ENCODE data around the gene RNPEPL1.

The RNPEPL1 gene

DNA sequence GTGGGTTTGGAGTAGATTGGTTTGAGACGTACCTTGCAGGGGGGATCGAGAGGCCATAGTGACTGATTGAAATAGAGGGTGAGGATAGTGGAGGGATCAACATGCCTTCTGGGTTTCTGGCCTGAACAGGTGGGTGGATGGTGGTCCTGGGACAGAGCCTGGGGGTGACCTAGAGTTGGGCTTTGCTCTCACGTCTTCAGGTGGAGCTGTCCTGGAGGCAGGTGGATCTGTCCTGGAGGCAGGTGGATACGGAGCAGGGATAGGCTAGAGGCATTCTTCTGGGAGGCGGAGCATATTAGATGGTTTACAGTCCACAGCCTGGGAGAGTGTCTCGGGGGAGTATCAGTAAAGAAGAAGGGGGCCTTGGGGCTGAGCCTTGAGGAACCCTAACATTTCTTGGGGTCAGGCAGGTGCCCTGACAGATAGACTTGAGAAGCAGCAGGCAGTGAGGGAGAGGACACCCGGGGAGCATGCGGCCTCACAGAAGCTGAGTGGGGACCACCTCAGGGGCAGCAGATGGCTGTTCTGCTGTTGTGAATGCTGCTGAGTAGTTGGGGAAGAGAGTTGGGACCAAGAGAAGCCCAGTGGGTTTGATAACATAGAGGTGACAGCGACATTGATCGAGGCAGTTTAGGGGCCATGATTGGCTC, 19.8 kb downstream of the RNPEPL1 start:
- H3K4me3 ChIP-seq (ENCODE audit: low read length in 2 of 2) = peak overlapping the region in 1 of 2 donors; percentile 90
- H3K27ac ChIP-seq (replicated peaks; ENCODE audit: low read length) = no peak overlapping the region
- no peak overlapping the region for H3K4ac ChIP-seq (ENCODE audit: low read length)
- H2BK120ac ChIP-seq (ENCODE audit: low read depth, low read length) = no peak overlapping the region
- H2BK12ac ChIP-seq (ENCODE audit: low read length) = no peak overlapping the region
- H4K8ac ChIP-seq (ENCODE audit: low read depth, low read length) = no peak overlapping the region
- no peak overlapping the region for H2AFZ ChIP-seq (ENCODE audit: low read length)
- H4K91ac ChIP-seq (ENCODE audit: low read depth, low read length, poor library complexity) = no peak overlapping the region
- peak overlapping the region; percentile 67 for H3K9ac ChIP-seq (ENCODE audit: low read depth, low read length, poor library complexity)
- no peak overlapping the region for H2BK15ac ChIP-seq (ENCODE audit: low read length)
- H3K79me1 ChIP-seq (ENCODE audit: low read depth, low read length) = peaks cover 40% of the 10 kb centered on the region
- H3K4me1 ChIP-seq (ENCODE audit: control insufficient read depth in 2 of 2, insufficient read depth in 1 of 2, low read depth in 1 of 2, low read length in 2 of 2) = peaks cover 15 to 21% of the 10 kb centered on the region in 2 donors
- H3K4me2 ChIP-seq (ENCODE audit: insufficient read depth, low read length, poor library complexity, severe bottlenecking) = peak overlapping the region; percentile 69
- H3K14ac ChIP-seq (ENCODE audit: low read length) = no peak overlapping the region
- no peaks in the 10 kb centered on the region for H3K27me3 ChIP-seq (ENCODE audit: control insufficient read depth in 3 of 3, insufficient read depth in 3 of 3, low read depth in 1 of 3, low read length in 3 of 3)
- H2AK5ac ChIP-seq (ENCODE audit: low read depth, low read length) = no peak overlapping the region
- WGBS, 2 donors (ENCODE audit: extremely low coverage in 2 of 2, insufficient read length in 2 of 2, insufficient replicate concordance in 1 of 2) = no CpG with 5 or more reads among the region's 10 CpGs
- H3K9me3 ChIP-seq (replicated peaks in 1 of 2; ENCODE audit: control insufficient read depth in 2 of 2, insufficient read depth in 1 of 2, low read depth in 1 of 2, low read length in 2 of 2) = no peaks in the 10 kb centered on the region
- H3K23ac ChIP-seq (ENCODE audit: low read depth, low read length, poor library complexity) = peak overlapping the region; percentile 17
- H3K36me3 ChIP-seq (replicated peaks in 1 of 2; ENCODE audit: control insufficient read depth in 2 of 2, insufficient read depth in 2 of 2, low read length in 2 of 2) = peaks cover 20 to 55% of the 10 kb centered on the region in 2 donors
- DNase-seq (ENCODE audit: low spot score) = no peak
- no peak overlapping the region for H2BK5ac ChIP-seq (ENCODE audit: low read length)
- H3K18ac ChIP-seq (ENCODE audit: low read length) = no peak overlapping the region

GRCh38 chr2:240588669-240589068, 20.4 kb downstream of the RNPEPL1 start:
- no peak overlapping the region for H4K8ac ChIP-seq (ENCODE audit: low read depth, low read length)
- no peaks in the 10 kb centered on the region for H3K9me3 ChIP-seq (replicated peaks in 1 of 2; ENCODE audit: control insufficient read depth in 2 of 2, insufficient read depth in 1 of 2, low read depth in 1 of 2, low read length in 2 of 2)
- H3K4me2 ChIP-seq (ENCODE audit: insufficient read depth, low read length, poor library complexity, severe bottlenecking) = no peak overlapping the region
- no peak overlapping the region for H2BK5ac ChIP-seq (ENCODE audit: low read length)
- H3K14ac ChIP-seq (ENCODE audit: low read length) = no peak overlapping the region
- peaks cover 20 to 54% of the 10 kb centered on the region in 2 donors for H3K36me3 ChIP-seq (replicated peaks in 1 of 2; ENCODE audit: control insufficient read depth in 2 of 2, insufficient read depth in 2 of 2, low read length in 2 of 2)
- no peak overlapping the region for H3K4ac ChIP-seq (ENCODE audit: low read length)
- no peak overlapping the region for H3K9ac ChIP-seq (ENCODE audit: low read depth, low read length, poor library complexity)
- WGBS, 2 donors (ENCODE audit: extremely low coverage in 2 of 2, insufficient read length in 2 of 2, insufficient replicate concordance in 1 of 2) = 100% methylated on average over 1 of the region's 4 CpGs; no CpG with 5 or more reads in 1 of the 2 donors
- no peak overlapping the region for H2AFZ ChIP-seq (ENCODE audit: low read length)
- no peak for DNase-seq (ENCODE audit: low spot score)
- H3K23ac ChIP-seq (ENCODE audit: low read depth, low read length, poor library complexity) = no peak overlapping the region
- H2BK15ac ChIP-seq (ENCODE audit: low read length) = no peak overlapping the region
- H2BK120ac ChIP-seq (ENCODE audit: low read depth, low read length) = no peak overlapping the region
- H3K79me1 ChIP-seq (ENCODE audit: low read depth, low read length) = peaks cover 40% of the 10 kb centered on the region
- H3K4me1 ChIP-seq (ENCODE audit: control insufficient read depth in 2 of 2, insufficient read depth in 1 of 2, low read depth in 1 of 2, low read length in 2 of 2) = peaks cover 15 to 21% of the 10 kb centered on the region in 2 donors
- no peak overlapping the region for H2AK5ac ChIP-seq (ENCODE audit: low read depth, low read length)
- no peak overlapping the region for H2BK12ac ChIP-seq (ENCODE audit: low read length)
- peak overlapping the region in 1 of 2 donors; percentile 90 for H3K4me3 ChIP-seq (ENCODE audit: low read length in 2 of 2)
- no peak overlapping the region for H3K18ac ChIP-seq (ENCODE audit: low read length)
- H3K27ac ChIP-seq (replicated peaks; ENCODE audit: low read length) = no peak overlapping the region
- no peaks in the 10 kb centered on the region for H3K27me3 ChIP-seq (ENCODE audit: control insufficient read depth in 3 of 3, insufficient read depth in 3 of 3, low read depth in 1 of 3, low read length in 3 of 3)
- H4K91ac ChIP-seq (ENCODE audit: low read depth, low read length, poor library complexity) = no peak overlapping the region

GRCh38 chr2:240589375-240589774, 21.1 kb downstream of the RNPEPL1 start:
- no peaks in the 10 kb centered on the region for H3K9me3 ChIP-seq (replicated peaks in 1 of 2; ENCODE audit: control insufficient read depth in 2 of 2, insufficient read depth in 1 of 2, low read depth in 1 of 2, low read length in 2 of 2)
- H3K79me1 ChIP-seq (ENCODE audit: low read depth, low read length) = peaks cover 40% of the 10 kb centered on the region
- H2BK120ac ChIP-seq (ENCODE audit: low read depth, low read length) = no peak overlapping the region
- no peak overlapping the region for H4K91ac ChIP-seq (ENCODE audit: low read depth, low read length, poor library complexity)
- H2BK15ac ChIP-seq (ENCODE audit: low read length) = no peak overlapping the region
- DNase-seq (ENCODE audit: low spot score) = no peak
- H4K8ac ChIP-seq (ENCODE audit: low read depth, low read length) = no peak overlapping the region
- peaks cover 20 to 56% of the 10 kb centered on the region in 2 donors for H3K36me3 ChIP-seq (replicated peaks in 1 of 2; ENCODE audit: control insufficient read depth in 2 of 2, insufficient read depth in 2 of 2, low read length in 2 of 2)
- no peak overlapping the region for H2AFZ ChIP-seq (ENCODE audit: low read length)
- no peak overlapping the region for H2BK5ac ChIP-seq (ENCODE audit: low read length)
- H3K18ac ChIP-seq (ENCODE audit: low read length) = no peak overlapping the region
- H3K27me3 ChIP-seq (ENCODE audit: control insufficient read depth in 3 of 3, insufficient read depth in 3 of 3, low read depth in 1 of 3, low read length in 3 of 3) = no peaks in the 10 kb centered on the region
- no peak overlapping the region for H3K9ac ChIP-seq (ENCODE audit: low read depth, low read length, poor library complexity)
- no peak overlapping the region for H2AK5ac ChIP-seq (ENCODE audit: low read depth, low read length)
- no peak overlapping the region for H3K14ac ChIP-seq (ENCODE audit: low read length)
- no peak overlapping the region for H3K4me3 ChIP-seq (ENCODE audit: low read length in 2 of 2)
- H3K27ac ChIP-seq (replicated peaks; ENCODE audit: low read length) = no peak overlapping the region
- H3K4ac ChIP-seq (ENCODE audit: low read length) = no peak overlapping the region
- H3K23ac ChIP-seq (ENCODE audit: low read depth, low read length, poor library complexity) = no peak overlapping the region
- no peak overlapping the region for H2BK12ac ChIP-seq (ENCODE audit: low read length)
- no peak overlapping the region for H3K4me2 ChIP-seq (ENCODE audit: insufficient read depth, low read length, poor library complexity, severe bottlenecking)
- no CpG with 5 or more reads among the region's 14 CpGs for WGBS, 2 donors (ENCODE audit: extremely low coverage in 2 of 2, insufficient read length in 2 of 2, insufficient replicate concordance in 1 of 2)
- H3K4me1 ChIP-seq (ENCODE audit: control insufficient read depth in 2 of 2, insufficient read depth in 1 of 2, low read depth in 1 of 2, low read length in 2 of 2) = peaks cover 15 to 21% of the 10 kb centered on the region in 2 donors

- H3K9ac ChIP-seq (ENCODE audit: low read depth, low read length, poor library complexity) = no peak overlapping the region
- H3K27me3 ChIP-seq (ENCODE audit: control insufficient read depth in 3 of 3, insufficient read depth in 3 of 3, low read depth in 1 of 3, low read length in 3 of 3) = no peaks in the 10 kb centered on the region
- H2AFZ ChIP-seq (ENCODE audit: low read length) = no peak overlapping the region
- no peak overlapping the region for H2BK120ac ChIP-seq (ENCODE audit: low read depth, low read length)
- H3K23ac ChIP-seq (ENCODE audit: low read depth, low read length, poor library complexity) = no peak overlapping the region
- no CpG with 5 or more reads among the region's 16 CpGs for WGBS, 2 donors (ENCODE audit: extremely low coverage in 2 of 2, insufficient read length in 2 of 2, insufficient replicate concordance in 1 of 2)
- H2BK15ac ChIP-seq (ENCODE audit: low read length) = no peak overlapping the region
- H3K36me3 ChIP-seq (replicated peaks in 1 of 2; ENCODE audit: control insufficient read depth in 2 of 2, insufficient read depth in 2 of 2, low read length in 2 of 2) = peaks cover 20 to 51% of the 10 kb centered on the region in 2 donors
- no peak overlapping the region for H3K4me3 ChIP-seq (ENCODE audit: low read length in 2 of 2)
- H4K91ac ChIP-seq (ENCODE audit: low read depth, low read length, poor library complexity) = no peak overlapping the region
- no peak overlapping the region for H2BK12ac ChIP-seq (ENCODE audit: low read length)
- H3K14ac ChIP-seq (ENCODE audit: low read length) = no peak overlapping the region
- no peaks in the 10 kb centered on the region for H3K9me3 ChIP-seq (replicated peaks in 1 of 2; ENCODE audit: control insufficient read depth in 2 of 2, insufficient read depth in 1 of 2, low read depth in 1 of 2, low read length in 2 of 2)
- H2BK5ac ChIP-seq (ENCODE audit: low read length) = no peak overlapping the region
- H3K4me1 ChIP-seq (ENCODE audit: control insufficient read depth in 2 of 2, insufficient read depth in 1 of 2, low read depth in 1 of 2, low read length in 2 of 2) = peaks cover 13 to 17% of the 10 kb centered on the region in 2 donors
- H3K18ac ChIP-seq (ENCODE audit: low read length) = no peak overlapping the region
- no peak overlapping the region for H3K4ac ChIP-seq (ENCODE audit: low read length)
- H3K27ac ChIP-seq (replicated peaks; ENCODE audit: low read length) = no peak overlapping the region
- peaks cover 35% of the 10 kb centered on the region for H3K79me1 ChIP-seq (ENCODE audit: low read depth, low read length)
- H3K4me2 ChIP-seq (ENCODE audit: insufficient read depth, low read length, poor library complexity, severe bottlenecking) = no peak overlapping the region
- no peak overlapping the region for H2AK5ac ChIP-seq (ENCODE audit: low read depth, low read length)
- H4K8ac ChIP-seq (ENCODE audit: low read depth, low read length) = no peak overlapping the region
- DNase-seq (ENCODE audit: low spot score) = no peak
Measured at GRCh38 chr2:240589850-240590525, 21.7 kb downstream of the RNPEPL1 start.
